H9 (cell line): ENCODE data around the gene VIPR1. TPM values are rescaled to one million over a fixed set of nuclear protein-coding genes. Genes with fewer than 3 reads are reported as not detected.

Source experiments
- DNase-seq: peaks from one replicate; pipeline ENCODE4 v3.0.0-alpha.2; 2017
- H2AFZ ChIP-seq: one replicate; pipeline ENCODE4 v1.6.1; 2013; ENCODE audit warnings: mild to moderate bottlenecking, low read length, control low read depth, moderate library complexity
- H2AK5ac ChIP-seq: 2 replicates; pipeline ENCODE4 v1.6.1; 2013; ENCODE audit warnings: low read length, control low read depth, mixed read lengths; ENCODE audit not compliant: insufficient read length
- H2BK120ac ChIP-seq: one replicate; pipeline ENCODE4 v1.6.1; 2013; ENCODE audit warnings: low read depth, mild to moderate bottlenecking, low read length, control low read depth, inconsistent platforms; ENCODE audit not compliant: poor library complexity, severe bottlenecking
- H2BK12ac ChIP-seq: 2 replicates; pipeline ENCODE4 v1.6.1; 2013; ENCODE audit warnings: low read length, control low read depth, mixed read lengths, low read depth; ENCODE audit not compliant: insufficient read length
- H2BK15ac ChIP-seq: 2 replicates; pipeline ENCODE4 v1.6.1; 2013; ENCODE audit warnings: low read depth, low read length, control low read depth
- H2BK20ac ChIP-seq: one replicate; pipeline ENCODE4 v1.6.1; 2013; ENCODE audit warnings: low read depth, mild to moderate bottlenecking, low read length, control low read depth, inconsistent platforms; ENCODE audit not compliant: poor library complexity, severe bottlenecking
- H2BK5ac ChIP-seq: 2 replicates; pipeline ENCODE4 v1.6.1; 2013; ENCODE audit warnings: low read length, control low read depth, mixed read lengths; ENCODE audit not compliant: insufficient read length
- H3K14ac ChIP-seq: 2 replicates; pipeline ENCODE4 v1.6.1; 2013; ENCODE audit warnings: low read length, control low read depth; ENCODE audit not compliant: insufficient read depth
- H3K18ac ChIP-seq: 2 replicates; pipeline ENCODE4 v1.6.1; 2013; ENCODE audit warnings: low read depth, mild to moderate bottlenecking, mixed read lengths, low read length, control low read depth; ENCODE audit not compliant: insufficient read length
- H3K23ac ChIP-seq: 2 replicates; pipeline ENCODE4 v1.6.1; 2013; ENCODE audit warnings: low read length, control low read depth, mixed read lengths, low read depth; ENCODE audit not compliant: insufficient read length
- H3K23me2 ChIP-seq: 2 replicates; pipeline ENCODE4 v1.6.1; 2013; ENCODE audit warnings: low read depth, mild to moderate bottlenecking, mixed read lengths, low read length, control low read depth; ENCODE audit not compliant: insufficient read length, poor library complexity, severe bottlenecking
- H3K27ac ChIP-seq: 2 replicates; pipeline ENCODE4 v1.5.1; 2013; ENCODE audit warnings: low read length, control low read depth, mixed read lengths, low read depth; ENCODE audit not compliant: insufficient read length
- H3K27me3 ChIP-seq: 2 replicates; pipeline ENCODE4 v1.6.1; 2013; ENCODE audit warnings: low read length, control low read depth, inconsistent platforms; ENCODE audit not compliant: insufficient read depth
- H3K4ac ChIP-seq: 2 replicates; pipeline ENCODE4 v1.6.1; 2013; ENCODE audit warnings: low read depth, mild to moderate bottlenecking, control low read depth, inconsistent platforms, low read length, moderate library complexity
- H3K4me1 ChIP-seq: 2 replicates; pipeline ENCODE4 v1.6.1; 2013; ENCODE audit warnings: low read length, control low read depth, inconsistent platforms; ENCODE audit not compliant: insufficient read depth
- H3K4me2 ChIP-seq: 2 replicates; pipeline ENCODE4 v1.6.1; 2013; ENCODE audit warnings: low read length, control low read depth, mixed read lengths; ENCODE audit not compliant: insufficient read length, insufficient read depth
- H3K56ac ChIP-seq: 2 replicates; pipeline ENCODE4 v1.6.1; 2013; ENCODE audit warnings: low read depth, mild to moderate bottlenecking, mixed read lengths, low read length, control low read depth; ENCODE audit not compliant: insufficient read length
- H3K79me1 ChIP-seq: 2 replicates; pipeline ENCODE4 v1.6.1; 2013; ENCODE audit warnings: low read depth, mild to moderate bottlenecking, moderate library complexity, low read length, control low read depth, inconsistent platforms; ENCODE audit not compliant: insufficient read depth, poor library complexity, severe bottlenecking
- H3K79me2 ChIP-seq: 2 replicates; pipeline ENCODE4 v1.6.1; 2013; ENCODE audit warnings: low read length, control low read depth, inconsistent platforms; ENCODE audit not compliant: insufficient read depth
- H3K9ac ChIP-seq: 2 replicates; pipeline ENCODE4 v1.6.1; 2013; ENCODE audit warnings: low read length, control low read depth, mixed read lengths; ENCODE audit not compliant: insufficient read length; ENCODE audit errors: extremely low read depth
- H3K9me3 ChIP-seq: one replicate; pipeline ENCODE4 v1.6.1; 2013; ENCODE audit warnings: low read depth, low read length, inconsistent platforms; ENCODE audit not compliant: control insufficient read depth
- H3T11ph ChIP-seq: one replicate; pipeline ENCODE4 v1.6.1; 2013; ENCODE audit warnings: mild to moderate bottlenecking, low read length, control low read depth, inconsistent platforms
- H4K20me1 ChIP-seq: one replicate; pipeline ENCODE4 v1.6.1; 2013; ENCODE audit not compliant: control insufficient read depth, insufficient read length, insufficient read depth
- H4K5ac ChIP-seq: 2 replicates; pipeline ENCODE4 v1.6.1; 2013; ENCODE audit warnings: low read depth, mild to moderate bottlenecking, mixed read lengths, low read length, control low read depth; ENCODE audit not compliant: insufficient read length
- H4K8ac ChIP-seq: replicated peaks from 2 replicates; pipeline ENCODE4 v1.6.1; 2013; ENCODE audit warnings: low read length, control low read depth, mixed read lengths, low read depth; ENCODE audit not compliant: insufficient read length
- H4K91ac ChIP-seq: 2 replicates; pipeline ENCODE4 v1.6.1; 2013; ENCODE audit warnings: low read depth, mild to moderate bottlenecking, moderate library complexity, mixed read lengths, low read length, control low read depth; ENCODE audit not compliant: insufficient read length
- H3K27ac Mint-ChIP-seq, 3 experiments: 2 replicates in 2 of 3; 3 replicates in 1 of 3; pipeline ENCODE4 v1.8.0; 2020 to 2021; ENCODE audit warnings: mixed read lengths in 3 of 3, mild to moderate bottlenecking in 1 of 3, moderate library complexity in 1 of 3
- H3K27me3 Mint-ChIP-seq: 2 replicates; pipeline ENCODE4 v1.8.0; 2021; ENCODE audit warnings: low read depth, mild to moderate bottlenecking, moderate library complexity, mixed read lengths
- H3K36me3 Mint-ChIP-seq, 3 experiments: 2 replicates in 2 of 3; 3 replicates in 1 of 3; pipeline ENCODE4 v1.8.0; 2020 to 2021; ENCODE audit warnings: low read depth in 3 of 3, mixed read lengths in 3 of 3; ENCODE audit not compliant: insufficient read depth in 1 of 3
- H3K4me1 Mint-ChIP-seq, 2 experiments: 2 replicates each; pipeline ENCODE4 v1.8.0; 2020; ENCODE audit warnings: mixed read lengths in 2 of 2
- H3K4me3 Mint-ChIP-seq, 2 experiments: 2 replicates in 1 of 2; 3 replicates in 1 of 2; pipeline ENCODE4 v1.8.0; 2020 to 2021; ENCODE audit warnings: mild to moderate bottlenecking in 2 of 2, mixed read lengths in 2 of 2, moderate library complexity in 1 of 2
- H3K9me3 Mint-ChIP-seq, 2 experiments: 2 replicates in 1 of 2; 3 replicates in 1 of 2; pipeline ENCODE4 v1.8.0; 2020; ENCODE audit warnings: mild to moderate bottlenecking in 2 of 2, mixed read lengths in 2 of 2, moderate library complexity in 1 of 2
- WGBS: extraction: QIAGEN DNeasy Blood & Tissue Kit; methylation state at CpG from one replicate; pipeline ENCODE4 v1.1.7; 2013; ENCODE audit warnings: missing lambda C conversion rate, low lambda C conversion rate, mixed read lengths; ENCODE audit not compliant: insufficient read length; ENCODE audit errors: extremely low coverage; 5-methylcytosine and 5-hydroxymethylcytosine counted together
- total RNA-seq: library from RNA; stranded (reverse); gene quantifications from 2 replicates; pipeline ENCODE4 v1.2.1, GENCODE V29; 2021
- TF ChIP-seq, protein P1 (sequence below): fragments of 200-600 bp; sonication (generic); conservative IDR thresholded peaks from 3 replicates; pipeline ENCODE4 v1.8.0; 2021; ENCODE audit warnings: antibody characterized with exemption, mild to moderate bottlenecking

The VIPR1 gene
- total RNA-seq, 1 experiment from 2014 or later = 6.5 TPM

DNA sequence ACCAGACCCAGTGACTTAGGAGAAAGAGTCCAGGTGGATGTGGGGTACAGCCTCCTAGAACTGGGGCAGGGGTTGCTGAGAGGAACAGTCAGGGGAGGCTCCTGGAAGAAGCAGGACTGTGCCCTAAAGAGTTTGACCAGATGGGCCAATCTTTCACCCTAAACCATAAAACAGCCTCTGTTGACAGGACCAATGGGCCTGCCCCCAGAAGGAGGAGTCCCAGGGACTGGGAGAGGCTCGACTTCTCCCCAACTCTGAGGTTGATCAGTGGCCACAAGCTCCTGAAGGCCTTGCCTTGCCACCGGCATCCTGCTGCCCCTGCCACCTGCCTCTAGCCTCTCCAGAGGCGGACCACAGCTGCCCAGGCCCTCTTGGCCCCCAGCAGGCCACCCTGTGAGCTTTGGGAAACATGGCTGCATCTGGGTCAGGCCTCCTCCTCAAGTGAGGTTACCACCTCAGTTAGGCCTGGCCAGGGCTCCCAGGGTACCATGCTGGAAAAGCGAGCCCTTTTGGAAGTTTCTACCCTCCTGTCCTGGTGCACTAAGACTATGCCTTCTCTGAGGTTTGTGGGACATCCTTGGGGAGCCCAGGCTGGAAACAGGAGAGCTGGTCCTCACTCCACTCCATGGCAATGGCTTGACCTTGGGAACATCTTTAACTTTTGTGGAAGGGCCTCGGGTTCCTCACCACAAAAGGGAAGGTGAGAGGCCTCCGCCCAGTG lies 2.8 kb downstream of the VIPR1 start:
- Mint-ChIP-seq H3K27me3 (peaks cover 37% of the 10 kb centered on the region), H3K9me3 (no peaks in the 10 kb centered on the region), H3K36me3 (no peaks in the 10 kb centered on the region; a peak in 1 of 7 replicates), H3K4me1 (peaks cover 42 to 49% of the 10 kb centered on the region in 2 experiments), H3K27ac (no peak overlapping the region), H3K4me3 (no peak overlapping the region)
- Histone ChIP-seq H3K18ac (no peak overlapping the region), H3K23ac (no peak overlapping the region), H4K5ac (no peak overlapping the region), H4K91ac (no peak overlapping the region), H3K27ac (no peak overlapping the region), H4K20me1 (no peaks in the 10 kb centered on the region), H3K9me3 (no peaks in the 10 kb centered on the region), H2BK12ac (no peak overlapping the region), H3K4ac (no peak overlapping the region), H3K4me2 (no peak overlapping the region), H2BK5ac (no peak overlapping the region), H3T11ph (no peak overlapping the region), H3K79me1 (no peaks in the 10 kb centered on the region), H3K4me1 (peaks cover 7% of the 10 kb centered on the region; the same call in 1 of the 2 replicates), H3K23me2 (peaks cover 18% of the 10 kb centered on the region), H3K14ac (no peak overlapping the region), H3K9ac (no peak overlapping the region), H4K8ac (no peak overlapping the region), H2BK15ac (no peak overlapping the region), H3K27me3 (peaks cover 17% of the 10 kb centered on the region; the same call in 1 of the 2 replicates), H2BK20ac (no peak overlapping the region), H2AK5ac (no peak overlapping the region), H3K79me2 (no peaks in the 10 kb centered on the region), H3K56ac (no peak overlapping the region), H2AFZ (no peak overlapping the region), H2BK120ac (no peak overlapping the region)
- TF ChIP-seq, protein P1, sequence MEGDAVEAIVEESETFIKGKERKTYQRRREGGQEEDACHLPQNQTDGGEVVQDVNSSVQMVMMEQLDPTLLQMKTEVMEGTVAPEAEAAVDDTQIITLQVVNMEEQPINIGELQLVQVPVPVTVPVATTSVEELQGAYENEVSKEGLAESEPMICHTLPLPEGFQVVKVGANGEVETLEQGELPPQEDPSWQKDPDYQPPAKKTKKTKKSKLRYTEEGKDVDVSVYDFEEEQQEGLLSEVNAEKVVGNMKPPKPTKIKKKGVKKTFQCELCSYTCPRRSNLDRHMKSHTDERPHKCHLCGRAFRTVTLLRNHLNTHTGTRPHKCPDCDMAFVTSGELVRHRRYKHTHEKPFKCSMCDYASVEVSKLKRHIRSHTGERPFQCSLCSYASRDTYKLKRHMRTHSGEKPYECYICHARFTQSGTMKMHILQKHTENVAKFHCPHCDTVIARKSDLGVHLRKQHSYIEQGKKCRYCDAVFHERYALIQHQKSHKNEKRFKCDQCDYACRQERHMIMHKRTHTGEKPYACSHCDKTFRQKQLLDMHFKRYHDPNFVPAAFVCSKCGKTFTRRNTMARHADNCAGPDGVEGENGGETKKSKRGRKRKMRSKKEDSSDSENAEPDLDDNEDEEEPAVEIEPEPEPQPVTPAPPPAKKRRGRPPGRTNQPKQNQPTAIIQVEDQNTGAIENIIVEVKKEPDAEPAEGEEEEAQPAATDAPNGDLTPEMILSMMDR = no peak
- WGBS = no CpG with 5 or more reads among the region's 6 CpGs
- DNase-seq = peak; percentile 19
